Fibroblast of pulmonary artery (primary cell): Measurements from ENCODE around the gene MUTYH.

Source experiments
- DNase-seq: peaks from one replicate; pipeline ENCODE4 v3.0.0-alpha.2; 2010; ENCODE audit warnings: low read depth
- H3K4me3 ChIP-seq: replicated peaks from 2 replicates; pipeline ENCODE4 v1.5.1; 2011; ENCODE audit warnings: low read depth, mild to moderate bottlenecking, control low read depth, low read length, moderate library complexity
- TF ChIP-seq, protein P1 (sequence below): IDR thresholded peaks from 2 replicates; pipeline ENCODE4 v1.5.1; 2011; ENCODE audit warnings: mild to moderate bottlenecking, control low read depth, low read length, inconsistent platforms; ENCODE audit errors: missing control alignments

The MUTYH gene

DNA sequence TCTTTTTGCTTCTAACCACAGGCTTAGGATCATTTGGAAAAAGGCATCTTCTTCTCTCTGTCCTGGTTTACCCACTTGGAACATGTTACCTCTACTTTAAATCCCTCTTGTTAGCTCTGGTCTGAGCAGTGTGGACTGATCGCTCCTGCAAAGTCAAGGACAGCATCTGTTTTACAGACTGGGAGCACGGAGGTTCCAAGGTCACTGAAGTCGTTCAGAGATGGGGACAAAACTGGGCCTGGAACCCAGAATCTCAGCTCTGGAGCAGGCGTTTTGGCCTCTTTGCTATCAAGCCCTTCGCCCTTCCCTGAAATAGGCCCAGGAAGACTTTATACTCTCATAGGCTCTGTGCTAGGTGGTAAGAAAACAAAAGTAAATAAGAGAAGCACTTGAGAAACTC lies 11.3 kb upstream of the MUTYH start:
- TF ChIP-seq, protein P1, sequence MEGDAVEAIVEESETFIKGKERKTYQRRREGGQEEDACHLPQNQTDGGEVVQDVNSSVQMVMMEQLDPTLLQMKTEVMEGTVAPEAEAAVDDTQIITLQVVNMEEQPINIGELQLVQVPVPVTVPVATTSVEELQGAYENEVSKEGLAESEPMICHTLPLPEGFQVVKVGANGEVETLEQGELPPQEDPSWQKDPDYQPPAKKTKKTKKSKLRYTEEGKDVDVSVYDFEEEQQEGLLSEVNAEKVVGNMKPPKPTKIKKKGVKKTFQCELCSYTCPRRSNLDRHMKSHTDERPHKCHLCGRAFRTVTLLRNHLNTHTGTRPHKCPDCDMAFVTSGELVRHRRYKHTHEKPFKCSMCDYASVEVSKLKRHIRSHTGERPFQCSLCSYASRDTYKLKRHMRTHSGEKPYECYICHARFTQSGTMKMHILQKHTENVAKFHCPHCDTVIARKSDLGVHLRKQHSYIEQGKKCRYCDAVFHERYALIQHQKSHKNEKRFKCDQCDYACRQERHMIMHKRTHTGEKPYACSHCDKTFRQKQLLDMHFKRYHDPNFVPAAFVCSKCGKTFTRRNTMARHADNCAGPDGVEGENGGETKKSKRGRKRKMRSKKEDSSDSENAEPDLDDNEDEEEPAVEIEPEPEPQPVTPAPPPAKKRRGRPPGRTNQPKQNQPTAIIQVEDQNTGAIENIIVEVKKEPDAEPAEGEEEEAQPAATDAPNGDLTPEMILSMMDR, result no peak
- no peak overlapping the region for H3K4me3 ChIP-seq
- no peak for DNase-seq

DNA sequence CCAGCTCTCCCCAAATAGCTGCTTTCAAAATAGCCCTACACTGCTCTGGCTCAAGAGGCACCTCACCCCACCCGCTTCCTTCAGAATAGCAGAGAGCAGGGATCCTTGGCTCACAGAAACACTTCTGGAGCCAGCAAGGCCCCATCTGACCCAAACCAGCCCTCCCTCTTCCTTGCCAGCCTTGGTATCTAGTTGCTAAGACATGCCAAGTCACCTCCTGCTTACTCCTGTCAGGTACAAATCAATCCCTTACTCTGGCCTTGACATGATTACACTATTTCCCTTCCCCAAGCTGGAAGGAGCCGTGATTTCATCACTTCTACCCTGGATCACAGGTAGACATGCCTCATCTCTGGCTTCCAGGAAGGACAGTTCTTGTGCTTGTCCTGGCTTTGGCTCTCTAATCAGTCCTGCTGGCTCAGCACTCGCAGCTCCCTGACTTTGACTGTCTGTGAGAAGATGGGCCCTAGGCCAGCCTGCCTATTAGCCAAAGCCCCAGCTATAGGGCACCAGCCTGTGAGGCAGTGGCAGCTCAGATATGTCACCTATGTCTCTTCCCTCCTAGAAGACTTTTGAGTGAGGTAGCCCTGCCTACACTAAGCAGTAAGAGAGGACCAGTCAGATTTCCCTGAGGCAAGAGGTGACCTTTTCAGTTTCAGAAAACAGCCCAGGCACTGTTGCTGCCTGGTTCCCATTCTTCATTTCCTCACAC lies 8.9 kb upstream of the MUTYH start:
- H3K4me3 ChIP-seq, result no peak overlapping the region
- DNase-seq, result no peak
- TF ChIP-seq, protein P1, result no peak

DNA sequence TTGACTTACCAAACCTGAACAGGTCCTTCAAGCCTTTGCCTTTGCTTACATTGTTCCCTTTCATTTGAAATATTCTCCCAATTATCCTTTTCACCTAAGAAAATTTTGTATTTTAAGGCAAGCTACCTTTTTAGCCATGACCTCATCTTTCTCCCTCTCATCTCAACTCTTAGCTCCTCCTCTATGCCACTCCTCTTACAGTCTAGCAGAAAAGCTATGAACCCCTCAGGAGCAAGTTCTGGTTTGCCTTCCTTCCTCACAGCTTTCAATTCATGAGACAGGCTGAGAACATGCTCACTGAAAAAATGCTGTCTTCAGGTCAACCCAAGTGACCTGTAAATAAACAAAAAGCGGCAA lies 8.3 kb upstream of the MUTYH start:
- peak; percentile 2 for DNase-seq
- H3K4me3 ChIP-seq, result no peak overlapping the region

DNA sequence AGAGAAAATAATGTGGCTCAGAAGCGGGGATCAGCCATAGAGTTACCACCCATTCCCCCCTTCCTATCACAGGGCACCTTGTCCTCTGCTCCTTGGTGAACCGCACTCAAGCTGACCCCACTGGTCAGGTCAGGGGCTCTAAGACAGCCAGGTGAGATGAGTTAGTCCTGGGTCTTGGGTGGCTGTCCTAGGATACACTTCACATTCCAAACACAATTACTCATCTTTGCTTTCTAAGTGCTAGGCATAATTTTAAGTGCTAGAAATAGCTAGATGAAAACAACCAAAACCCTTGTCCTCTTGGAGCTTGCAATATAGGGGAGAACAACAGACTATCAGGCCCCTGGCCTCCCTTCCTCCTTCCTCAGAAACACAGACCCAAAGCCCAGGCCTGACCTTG lies 7.8 kb upstream of the MUTYH start:
- peak; percentile 30 for DNase-seq
- TF ChIP-seq, protein P1, result no peak
- no peak overlapping the region for H3K4me3 ChIP-seq

More for the DNA sequence above, 8.3 kb upstream of the MUTYH start:
- TF ChIP-seq, protein P1, result no peak

DNA sequence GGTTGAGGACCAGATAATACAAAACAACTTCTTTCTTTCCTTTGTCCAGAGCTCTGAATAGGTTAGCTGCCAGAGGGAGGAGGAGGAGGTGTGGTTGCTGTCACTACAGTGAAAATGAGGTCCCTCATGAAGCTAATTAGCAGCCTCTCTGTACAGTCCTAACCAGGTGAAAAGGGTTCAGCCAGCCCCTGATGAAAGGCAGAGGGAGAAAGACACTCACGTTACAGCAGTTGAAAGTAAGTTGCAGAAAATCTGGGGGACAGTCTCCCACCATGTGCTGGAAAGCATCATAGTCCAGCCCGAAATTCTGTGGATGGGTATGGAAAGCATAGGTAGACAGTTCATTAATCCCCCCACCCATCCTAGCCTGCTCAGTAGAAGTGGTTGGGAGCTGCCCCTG lies 6.2 kb upstream of the MUTYH start:
- no peak for DNase-seq
- H3K4me3 ChIP-seq, result no peak overlapping the region
- TF ChIP-seq, protein P1, result no peak

DNA sequence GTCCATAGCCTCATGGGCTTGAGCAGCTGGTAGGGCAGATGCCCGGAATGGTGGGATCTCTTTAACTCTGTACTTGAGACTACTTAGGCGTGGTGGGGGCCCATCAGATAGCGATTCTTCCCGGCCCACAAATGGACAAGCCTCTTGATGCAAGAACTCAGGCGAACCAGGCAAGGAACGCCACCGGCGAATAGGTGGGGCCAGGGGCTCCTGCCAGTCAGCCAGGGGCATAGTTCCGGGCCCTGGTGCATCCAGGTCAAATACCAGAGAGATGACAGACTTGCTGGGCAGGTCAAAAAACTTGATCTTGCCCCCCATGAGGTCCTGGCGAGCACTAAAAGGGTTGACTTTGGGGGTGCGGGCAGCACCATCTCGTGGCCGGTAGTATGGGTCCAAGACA lies 4.8 kb upstream of the MUTYH start:
- DNase-seq, result no peak
- no peak overlapping the region for H3K4me3 ChIP-seq
- TF ChIP-seq, protein P1, result no peak

DNA sequence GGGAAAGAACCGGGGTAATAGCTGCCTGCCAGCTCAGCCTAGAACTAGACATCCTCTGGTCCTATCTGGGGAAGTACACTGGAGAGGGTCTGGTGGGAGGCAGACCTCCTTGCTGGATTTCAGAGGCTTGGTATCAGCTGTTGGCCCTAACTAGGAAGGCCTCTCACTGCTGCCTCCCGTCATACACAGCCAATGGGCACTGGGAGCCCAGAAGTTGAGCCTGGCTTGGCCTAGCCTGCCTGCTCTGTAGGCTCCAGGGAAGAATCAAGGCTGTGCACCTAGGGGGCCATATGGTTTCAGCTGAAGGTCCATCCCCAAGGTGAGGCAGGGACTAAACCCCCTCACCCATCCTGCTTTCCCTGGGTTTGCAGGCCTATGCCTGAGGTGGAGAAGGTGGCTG lies 4.3 kb upstream of the MUTYH start:
- TF ChIP-seq, protein P1, result no peak
- H3K4me3 ChIP-seq, result no peak overlapping the region
- no peak for DNase-seq
